ENCODE measurements around the gene CSNK2A2.

Gene CSNK2A2

GRCh38 chr16:58114827-58115825 lies 82.8 kb downstream of the CSNK2A2 start:
- Histone ChIP-seq H3K27me3 (ENCODE audit: insufficient read depth, low read depth, severe bottlenecking) (no peaks in the 10 kb centered on the region), H3K9me3 (ENCODE audit: severe bottlenecking) (no peaks in the 10 kb centered on the region), H3K27ac (no peak overlapping the region), H3K4me3 (ENCODE audit: low read depth, low read length) (no peak overlapping the region), H3K36me3 (peaks cover 42% of the 10 kb centered on the region)
- no peak for TF ChIP-seq CTCF (IDR thresholded peaks at IDR 0.05; ENCODE audit: low read depth, low read length)
- DNase-seq, result no peak

GRCh38 chr16:58111302-58111627 lies 86.6 kb downstream of the CSNK2A2 start:
- no peak for TF ChIP-seq CTCF (IDR thresholded peaks at IDR 0.05; ENCODE audit: low read depth, low read length)

GRCh38 chr16:58110571-58111301 lies 87.2 kb downstream of the CSNK2A2 start:
- Histone ChIP-seq H3K27me3 (ENCODE audit: insufficient read depth, low read depth, severe bottlenecking) (no peaks in the 10 kb centered on the region), H3K4me3 (ENCODE audit: low read depth, low read length) (no peak overlapping the region), H3K36me3 (peaks cover 28% of the 10 kb centered on the region), H3K27ac (no peak overlapping the region), H3K9me3 (ENCODE audit: severe bottlenecking) (no peaks in the 10 kb centered on the region)
- TF ChIP-seq CTCF (IDR thresholded peaks at IDR 0.05; ENCODE audit: low read depth, low read length), result no peak
- no peak for DNase-seq

More at GRCh38 chr16:58111302-58111627, 86.6 kb downstream of the CSNK2A2 start:
- H3K27me3 ChIP-seq (ENCODE audit: insufficient read depth, low read depth, severe bottlenecking), result no peaks in the 10 kb centered on the region
- peaks cover 34% of the 10 kb centered on the region for H3K36me3 ChIP-seq
- no peaks in the 10 kb centered on the region for H3K9me3 ChIP-seq (ENCODE audit: severe bottlenecking)
- no peak overlapping the region for H3K4me3 ChIP-seq (ENCODE audit: low read depth, low read length)
- no peak for DNase-seq
- no peak overlapping the region for H3K27ac ChIP-seq

GRCh38 chr16:58109881-58110280 lies 88.0 kb downstream of the CSNK2A2 start:
- Histone ChIP-seq H3K4me3 (ENCODE audit: low read depth, low read length) (no peak overlapping the region), H3K9me3 (ENCODE audit: severe bottlenecking) (no peaks in the 10 kb centered on the region), H3K27me3 (ENCODE audit: insufficient read depth, low read depth, severe bottlenecking) (no peaks in the 10 kb centered on the region), H3K36me3 (peaks cover 20% of the 10 kb centered on the region), H3K27ac (no peak overlapping the region)
- DNase-seq, result no peak
- no peak for TF ChIP-seq CTCF (IDR thresholded peaks at IDR 0.05; ENCODE audit: low read depth, low read length)

- TF ChIP-seq CTCF (IDR thresholded peaks at IDR 0.05; ENCODE audit: low read depth, low read length), result no peak
- no peaks in the 10 kb centered on the region for H3K27me3 ChIP-seq (ENCODE audit: insufficient read depth, low read depth, severe bottlenecking)
- peaks cover 14% of the 10 kb centered on the region for H3K36me3 ChIP-seq
- H3K27ac ChIP-seq, result no peak overlapping the region
- H3K9me3 ChIP-seq (ENCODE audit: severe bottlenecking), result no peaks in the 10 kb centered on the region
- H3K4me3 ChIP-seq (ENCODE audit: low read depth, low read length), result no peak overlapping the region
- no peak for DNase-seq
These were observed 88.6 kb downstream of the CSNK2A2 start for GRCh38 chr16:58109330-58109729.

All from WERI-Rb-1 (cell line).